ENCODE measurements around the gene SCYGR1.
"Not testable (repeated sequence)": the region's sequence is repeated elsewhere in the genome, so short reads cannot be mapped to it uniquely, and the experiment has no call there.

SCYGR1 gene

DNA sequence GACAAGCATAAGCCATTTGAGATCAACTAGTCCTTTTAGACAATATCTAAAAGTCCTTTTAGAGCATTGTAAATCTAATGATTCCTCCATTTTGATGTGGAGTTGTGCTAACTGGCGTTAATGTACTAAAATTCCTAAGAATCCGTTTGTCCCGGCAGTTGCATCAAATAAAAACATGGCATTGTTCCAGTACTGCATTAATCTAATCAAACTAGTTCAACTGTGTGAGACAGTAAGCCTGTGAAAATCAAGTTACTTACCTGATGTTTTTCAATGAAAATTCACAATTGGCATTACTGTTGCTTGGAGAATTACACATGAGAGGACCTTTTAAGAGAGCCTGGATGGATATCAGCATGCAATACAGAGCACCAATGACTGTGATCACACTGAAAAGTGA, 21.9 kb downstream of the SCYGR1 start:
- H3K9ac ChIP-seq (ENCODE audit: low read length), result no peak overlapping the region
- no peaks in the 10 kb centered on the region for H3K27me3 ChIP-seq (ENCODE audit: control insufficient read depth, insufficient read depth, low read length)
- H3K27ac ChIP-seq (ENCODE audit: low read length), result no peak overlapping the region
- no peaks in the 10 kb centered on the region for H3K9me3 ChIP-seq (ENCODE audit: control insufficient read depth, low read depth, low read length)
- peaks cover under 1% of the 10 kb centered on the region for H3K36me3 ChIP-seq (ENCODE audit: control insufficient read depth, low read depth, low read length)
- H3K4me1 ChIP-seq (ENCODE audit: control insufficient read depth, low read depth, low read length), result no peaks in the 10 kb centered on the region
- H3K4me3 ChIP-seq (ENCODE audit: low read length), result no peak overlapping the region

DNA sequence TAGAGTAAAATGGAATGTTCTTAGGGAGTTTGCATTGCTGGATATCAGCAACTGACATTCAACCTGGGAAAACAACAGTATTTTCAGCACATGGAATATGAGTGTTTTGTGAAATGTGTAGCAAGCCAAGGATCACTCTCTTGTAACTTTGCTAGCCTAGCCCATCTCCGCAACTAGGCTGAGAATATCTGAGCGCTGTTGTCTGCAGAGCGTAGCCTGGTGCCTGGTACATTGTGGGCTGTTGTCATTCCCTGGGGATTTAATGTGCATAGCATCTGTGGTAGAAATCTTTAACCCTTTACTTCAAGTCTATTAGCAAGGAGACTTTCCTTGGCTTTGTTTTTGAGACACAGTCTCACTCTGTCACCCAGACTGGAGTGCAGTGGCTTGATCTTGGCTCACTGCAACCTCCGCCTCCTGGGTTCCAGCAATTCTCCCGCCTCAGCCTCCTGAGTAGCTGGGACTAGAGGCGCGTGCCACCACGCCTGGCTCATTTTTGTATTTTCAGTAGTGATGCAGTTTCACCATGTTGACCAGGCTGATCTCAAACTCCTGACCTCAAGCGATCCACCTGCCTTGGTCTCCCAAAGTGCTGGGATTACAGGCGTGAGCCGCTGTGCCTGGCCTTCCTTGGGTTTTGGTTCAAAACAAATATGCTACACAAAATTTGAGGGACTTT, 23.0 kb downstream of the SCYGR1 start:
- H3K4me3 ChIP-seq (ENCODE audit: low read length); H3K36me3 ChIP-seq (ENCODE audit: control insufficient read depth, low read depth, low read length); H3K9ac ChIP-seq (ENCODE audit: low read length); H3K27ac ChIP-seq (ENCODE audit: low read length); H3K9me3 ChIP-seq (ENCODE audit: control insufficient read depth, low read depth, low read length); H3K4me1 ChIP-seq (ENCODE audit: control insufficient read depth, low read depth, low read length); H3K27me3 ChIP-seq (ENCODE audit: control insufficient read depth, insufficient read depth, low read length): not testable (repeated sequence)

- no peaks in the 10 kb centered on the region for H3K27me3 ChIP-seq (ENCODE audit: control insufficient read depth, insufficient read depth, low read length)
- H3K36me3 ChIP-seq (ENCODE audit: control insufficient read depth, low read depth, low read length), result peaks cover 15% of the 10 kb centered on the region
- no peaks in the 10 kb centered on the region for H3K9me3 ChIP-seq (ENCODE audit: control insufficient read depth, low read depth, low read length)
- no peak overlapping the region for H3K9ac ChIP-seq (ENCODE audit: low read length)
- H3K4me1 ChIP-seq (ENCODE audit: control insufficient read depth, low read depth, low read length), result no peaks in the 10 kb centered on the region
- no peak overlapping the region for H3K4me3 ChIP-seq (ENCODE audit: low read length)
- no peak overlapping the region for H3K27ac ChIP-seq (ENCODE audit: low read length)
Measured at GRCh38 chr2:227363756-227364155, 24.0 kb downstream of the SCYGR1 start.

DNA sequence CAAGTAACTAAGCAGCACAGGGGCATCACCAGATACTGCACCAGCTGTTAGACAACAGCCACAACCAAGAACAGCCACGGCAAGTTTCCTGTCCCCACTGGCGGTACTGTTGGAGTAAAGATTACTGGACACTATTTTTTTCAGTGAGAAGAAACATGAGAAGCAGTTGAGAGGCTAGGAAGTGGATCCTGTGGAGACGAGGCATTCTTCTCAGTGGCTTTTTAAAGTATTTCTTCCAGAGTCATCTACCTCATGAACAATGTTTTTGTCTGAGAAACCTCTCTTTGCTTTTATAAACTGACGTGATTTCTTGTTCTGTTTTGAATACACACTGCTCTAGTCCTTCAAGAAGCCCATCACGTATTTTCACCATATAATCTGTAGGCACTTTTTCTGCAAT, 27.4 kb downstream of the SCYGR1 start:
- Histone ChIP-seq H3K9me3 (ENCODE audit: control insufficient read depth, low read depth, low read length) (no peaks in the 10 kb centered on the region), H3K27ac (ENCODE audit: low read length) (no peak overlapping the region), H3K27me3 (ENCODE audit: control insufficient read depth, insufficient read depth, low read length) (no peaks in the 10 kb centered on the region), H3K9ac (ENCODE audit: low read length) (no peak overlapping the region), H3K36me3 (ENCODE audit: control insufficient read depth, low read depth, low read length) (peaks cover 39% of the 10 kb centered on the region), H3K4me3 (ENCODE audit: low read length) (no peak overlapping the region), H3K4me1 (ENCODE audit: control insufficient read depth, low read depth, low read length) (no peaks in the 10 kb centered on the region)

GRCh38 chr2:227351639-227352038, 36.1 kb downstream of the SCYGR1 start:
- H3K9me3 ChIP-seq (ENCODE audit: control insufficient read depth, low read depth, low read length), result no peaks in the 10 kb centered on the region
- no peak overlapping the region for H3K4me3 ChIP-seq (ENCODE audit: low read length)
- no peak overlapping the region for H3K9ac ChIP-seq (ENCODE audit: low read length)
- H3K36me3 ChIP-seq (ENCODE audit: control insufficient read depth, low read depth, low read length), result peaks cover 35% of the 10 kb centered on the region
- no peak overlapping the region for H3K27ac ChIP-seq (ENCODE audit: low read length)
- H3K4me1 ChIP-seq (ENCODE audit: control insufficient read depth, low read depth, low read length), result no peaks in the 10 kb centered on the region
- no peaks in the 10 kb centered on the region for H3K27me3 ChIP-seq (ENCODE audit: control insufficient read depth, insufficient read depth, low read length)

DNA sequence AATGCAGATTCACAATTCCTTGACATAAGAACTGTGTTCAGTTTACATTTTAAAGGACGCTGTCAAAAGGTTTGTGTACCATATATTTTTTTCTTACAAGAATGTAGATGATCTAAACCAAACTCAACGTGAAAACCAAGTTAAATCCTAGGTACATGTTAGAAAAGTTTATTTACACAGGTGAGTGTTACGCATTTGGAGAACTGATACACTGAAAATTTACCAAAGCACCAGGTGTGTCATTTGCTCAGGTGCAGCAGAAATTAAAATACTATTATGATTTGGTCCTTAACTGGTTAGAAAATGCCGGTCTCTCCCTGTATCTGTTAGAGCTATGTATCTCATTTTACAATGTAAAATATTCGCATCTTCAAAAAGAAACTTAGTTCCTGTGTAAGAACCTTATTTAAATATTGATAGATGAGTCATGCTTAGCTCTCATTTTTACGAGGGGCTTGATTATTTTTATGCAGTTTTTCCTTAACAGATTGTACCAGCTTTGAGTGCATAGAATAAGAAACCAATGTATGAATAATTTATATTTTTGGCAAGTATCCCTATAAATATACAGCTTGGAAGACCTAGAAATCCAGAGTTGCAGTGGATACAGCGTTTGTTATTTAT, 37.6 kb downstream of the SCYGR1 start:
- Histone ChIP-seq H3K27me3 (ENCODE audit: control insufficient read depth, insufficient read depth, low read length) (no peaks in the 10 kb centered on the region), H3K36me3 (ENCODE audit: control insufficient read depth, low read depth, low read length) (peaks cover 27% of the 10 kb centered on the region), H3K9me3 (ENCODE audit: control insufficient read depth, low read depth, low read length) (no peaks in the 10 kb centered on the region), H3K4me1 (ENCODE audit: control insufficient read depth, low read depth, low read length) (no peaks in the 10 kb centered on the region), H3K4me3 (ENCODE audit: low read length) (no peak overlapping the region), H3K27ac (ENCODE audit: low read length) (no peak overlapping the region), H3K9ac (ENCODE audit: low read length) (no peak overlapping the region)

- Histone ChIP-seq H3K27me3 (ENCODE audit: control insufficient read depth, insufficient read depth, low read length) (no peaks in the 10 kb centered on the region), H3K9me3 (ENCODE audit: control insufficient read depth, low read depth, low read length) (no peaks in the 10 kb centered on the region), H3K36me3 (ENCODE audit: control insufficient read depth, low read depth, low read length) (peaks cover 27% of the 10 kb centered on the region)
Measured at GRCh38 chr2:227348324-227348723, 39.4 kb downstream of the SCYGR1 start.

DNA sequence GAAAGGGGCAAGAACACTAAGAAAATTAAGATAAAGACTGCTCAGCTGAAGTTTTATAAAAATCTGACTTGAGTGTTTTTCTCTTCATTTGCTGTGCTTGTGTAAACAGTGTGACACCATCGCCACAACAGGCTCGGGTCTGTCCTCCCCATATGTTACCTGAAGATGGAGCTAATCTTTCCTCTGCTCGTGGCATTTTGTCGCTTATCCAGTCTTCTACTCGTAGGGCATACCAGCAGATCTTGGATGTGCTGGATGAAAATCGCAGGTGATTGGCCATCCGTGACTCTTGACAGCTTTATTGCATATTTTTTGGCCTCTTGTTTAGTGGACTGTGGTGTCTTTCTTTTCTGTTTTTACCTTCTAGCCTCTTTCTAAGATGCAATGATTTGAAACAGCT, 40.6 kb downstream of the SCYGR1 start:
- no peak overlapping the region for H3K9ac ChIP-seq (ENCODE audit: low read length)
- peaks cover 38% of the 10 kb centered on the region for H3K36me3 ChIP-seq (ENCODE audit: control insufficient read depth, low read depth, low read length)
- H3K27me3 ChIP-seq (ENCODE audit: control insufficient read depth, insufficient read depth, low read length), result no peaks in the 10 kb centered on the region
- H3K9me3 ChIP-seq (ENCODE audit: control insufficient read depth, low read depth, low read length), result no peaks in the 10 kb centered on the region
- no peak overlapping the region for H3K4me3 ChIP-seq (ENCODE audit: low read length)
- no peak overlapping the region for H3K27ac ChIP-seq (ENCODE audit: low read length)
- H3K4me1 ChIP-seq (ENCODE audit: control insufficient read depth, low read depth, low read length), result no peaks in the 10 kb centered on the region

More at GRCh38 chr2:227348324-227348723, 39.4 kb downstream of the SCYGR1 start:
- Histone ChIP-seq H3K9ac (ENCODE audit: low read length) (no peak overlapping the region), H3K27ac (ENCODE audit: low read length) (no peak overlapping the region), H3K4me1 (ENCODE audit: control insufficient read depth, low read depth, low read length) (no peaks in the 10 kb centered on the region), H3K4me3 (ENCODE audit: low read length) (no peak overlapping the region)

- Histone ChIP-seq H3K36me3 (ENCODE audit: control insufficient read depth, low read depth, low read length) (peaks cover 45% of the 10 kb centered on the region), H3K9me3 (ENCODE audit: control insufficient read depth, low read depth, low read length) (no peaks in the 10 kb centered on the region), H3K27me3 (ENCODE audit: control insufficient read depth, insufficient read depth, low read length) (no peaks in the 10 kb centered on the region), H3K27ac (ENCODE audit: low read length) (no peak overlapping the region), H3K4me3 (ENCODE audit: low read length) (no peak overlapping the region), H3K4me1 (ENCODE audit: control insufficient read depth, low read depth, low read length) (no peaks in the 10 kb centered on the region), H3K9ac (ENCODE audit: low read length) (no peak overlapping the region)
Measured at GRCh38 chr2:227344231-227344630, 43.5 kb downstream of the SCYGR1 start.

DNA sequence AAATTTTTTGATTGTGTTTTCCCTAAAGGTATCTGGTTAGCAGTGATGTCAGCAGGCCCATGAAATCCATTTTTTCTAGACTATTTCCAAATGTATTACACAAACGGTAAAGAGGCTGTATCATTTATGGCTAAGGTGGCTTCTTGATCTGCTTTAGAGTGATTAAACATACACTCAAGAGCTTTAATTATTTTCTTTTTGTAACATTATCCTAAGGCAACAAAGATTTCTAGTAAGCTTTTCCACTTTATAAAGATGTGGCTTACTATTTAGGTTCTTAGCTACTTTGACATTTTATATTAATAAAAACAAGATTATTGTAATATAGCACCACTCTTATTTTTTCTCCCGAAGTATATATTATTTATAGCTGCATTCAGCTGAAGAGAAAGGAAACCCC, 46.2 kb downstream of the SCYGR1 start:
- no peak overlapping the region for H3K27ac ChIP-seq (ENCODE audit: low read length)
- H3K9ac ChIP-seq (ENCODE audit: low read length), result no peak overlapping the region
- H3K4me1 ChIP-seq (ENCODE audit: control insufficient read depth, low read depth, low read length), result no peaks in the 10 kb centered on the region
- H3K4me3 ChIP-seq (ENCODE audit: low read length), result no peak overlapping the region
- H3K36me3 ChIP-seq (ENCODE audit: control insufficient read depth, low read depth, low read length), result peaks cover 34% of the 10 kb centered on the region
- no peaks in the 10 kb centered on the region for H3K27me3 ChIP-seq (ENCODE audit: control insufficient read depth, insufficient read depth, low read length)
- no peaks in the 10 kb centered on the region for H3K9me3 ChIP-seq (ENCODE audit: control insufficient read depth, low read depth, low read length)

DNA sequence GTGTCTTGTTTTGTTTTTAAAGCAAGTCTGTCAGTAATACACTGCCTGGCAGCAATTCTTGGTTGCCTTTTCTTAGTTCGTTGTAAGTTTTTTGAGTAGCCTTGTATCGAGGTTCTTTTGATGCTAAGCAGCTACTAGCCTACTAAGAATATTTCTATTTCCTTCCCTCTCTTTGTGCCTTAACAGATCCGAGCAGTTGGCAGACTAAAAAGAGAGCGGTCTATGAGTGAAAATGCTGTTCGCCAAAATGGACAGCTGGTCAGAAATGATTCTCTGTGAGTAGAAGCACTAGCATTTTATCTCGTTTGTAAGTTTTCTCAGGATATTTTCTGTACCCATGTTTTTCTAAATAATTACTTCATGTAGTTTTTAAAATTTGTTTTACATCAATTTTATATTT, 47.6 kb downstream of the SCYGR1 start:
- Histone ChIP-seq H3K27ac (ENCODE audit: low read length) (no peak overlapping the region), H3K4me1 (ENCODE audit: control insufficient read depth, low read depth, low read length) (no peaks in the 10 kb centered on the region), H3K9me3 (ENCODE audit: control insufficient read depth, low read depth, low read length) (no peaks in the 10 kb centered on the region), H3K27me3 (ENCODE audit: control insufficient read depth, insufficient read depth, low read length) (no peaks in the 10 kb centered on the region), H3K4me3 (ENCODE audit: low read length) (no peak overlapping the region), H3K9ac (ENCODE audit: low read length) (no peak overlapping the region), H3K36me3 (ENCODE audit: control insufficient read depth, low read depth, low read length) (peaks cover 43% of the 10 kb centered on the region)

DNA sequence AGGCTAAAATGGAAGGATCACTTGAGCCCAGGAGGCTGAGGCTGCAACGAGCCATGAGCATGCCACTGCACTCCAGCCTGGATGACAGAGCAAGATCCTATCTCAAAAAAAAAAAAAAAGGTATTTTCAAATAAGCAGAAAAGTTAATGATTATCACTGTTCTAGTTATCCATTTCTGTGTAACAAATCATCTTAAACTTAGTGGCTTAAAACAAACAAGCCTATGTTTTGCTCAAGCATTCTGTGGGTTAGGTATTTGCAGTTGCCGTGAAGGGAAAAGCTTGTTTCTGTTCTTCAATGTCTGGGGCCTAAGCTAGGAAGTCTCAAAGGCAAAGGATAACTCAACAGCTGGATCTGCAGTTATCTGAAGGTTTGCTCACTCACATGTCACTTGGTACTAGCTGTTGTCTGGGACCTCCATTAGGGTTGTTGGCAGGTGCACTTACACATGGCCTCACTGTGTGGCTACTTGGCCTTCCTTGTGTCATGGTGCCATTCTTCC, 48.6 kb downstream of the SCYGR1 start:
- Histone ChIP-seq H3K4me3 (ENCODE audit: low read length) (no peak overlapping the region), H3K9ac (ENCODE audit: low read length) (no peak overlapping the region), H3K27me3 (ENCODE audit: control insufficient read depth, insufficient read depth, low read length) (no peaks in the 10 kb centered on the region), H3K36me3 (ENCODE audit: control insufficient read depth, low read depth, low read length) (peaks cover 51% of the 10 kb centered on the region), H3K9me3 (ENCODE audit: control insufficient read depth, low read depth, low read length) (no peaks in the 10 kb centered on the region), H3K27ac (ENCODE audit: low read length) (no peak overlapping the region), H3K4me1 (ENCODE audit: control insufficient read depth, low read depth, low read length) (no peaks in the 10 kb centered on the region)
